C4-2B (cell line): ENCODE measurements around the gene TSR3.

Source experiments
- ZFX ChIP-seq: fragments of 450-650 bp; IDR thresholded peaks from 2 replicates; pipeline ENCODE4 v1.6.1; 2017
- TF ChIP-seq, protein P1 (sequence below): fragments of 450-650 bp; conservative IDR thresholded peaks from 2 replicates; pipeline ENCODE4 v1.5.1; 2017; ENCODE audit warnings: mild to moderate bottlenecking

DNA sequence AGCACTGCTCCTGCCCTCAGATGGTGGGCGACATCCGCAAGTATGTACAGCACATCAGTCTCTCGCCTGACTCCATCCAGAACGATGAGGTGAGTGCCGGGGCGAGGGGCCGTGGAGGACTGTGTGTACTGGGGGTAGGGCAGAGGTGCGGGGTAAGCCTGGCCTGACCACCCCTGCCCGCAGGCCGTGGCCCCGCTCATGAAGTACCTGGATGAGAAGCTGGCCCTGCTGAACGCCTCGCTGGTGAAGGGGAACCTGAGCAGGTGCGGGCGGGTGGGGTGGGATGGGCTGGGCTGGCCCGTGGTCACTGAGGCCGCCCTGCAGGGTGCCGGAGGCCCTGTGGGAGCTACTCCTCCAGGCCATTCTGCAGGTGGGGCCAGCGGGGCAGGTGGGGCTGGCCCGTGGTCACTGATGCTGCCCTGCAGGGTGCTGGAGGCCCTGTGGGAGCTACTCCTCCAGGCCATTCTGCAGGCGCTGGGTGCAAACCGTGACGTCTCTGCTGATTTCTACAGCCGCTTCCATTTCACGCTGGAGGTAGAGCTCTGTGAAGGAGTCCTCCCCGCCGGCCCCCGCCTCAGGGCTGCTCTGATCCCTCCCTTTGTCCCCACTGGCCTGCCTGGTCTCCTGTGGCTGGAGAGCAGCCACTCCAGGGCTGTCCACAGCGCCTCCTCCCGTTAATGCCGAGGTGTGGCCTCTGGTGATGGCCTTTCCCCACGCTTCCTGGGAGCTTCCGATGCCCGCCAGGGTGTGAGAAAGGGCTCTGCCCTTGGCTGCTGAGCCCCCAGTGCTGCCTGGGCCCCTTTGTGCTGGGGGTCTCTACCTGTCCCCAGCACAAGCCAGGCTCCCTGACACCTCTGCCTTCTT lies 5.0 kb downstream of the TSR3 start:
- TF ChIP-seq ZFX = no peak
- TF ChIP-seq, protein P1, sequence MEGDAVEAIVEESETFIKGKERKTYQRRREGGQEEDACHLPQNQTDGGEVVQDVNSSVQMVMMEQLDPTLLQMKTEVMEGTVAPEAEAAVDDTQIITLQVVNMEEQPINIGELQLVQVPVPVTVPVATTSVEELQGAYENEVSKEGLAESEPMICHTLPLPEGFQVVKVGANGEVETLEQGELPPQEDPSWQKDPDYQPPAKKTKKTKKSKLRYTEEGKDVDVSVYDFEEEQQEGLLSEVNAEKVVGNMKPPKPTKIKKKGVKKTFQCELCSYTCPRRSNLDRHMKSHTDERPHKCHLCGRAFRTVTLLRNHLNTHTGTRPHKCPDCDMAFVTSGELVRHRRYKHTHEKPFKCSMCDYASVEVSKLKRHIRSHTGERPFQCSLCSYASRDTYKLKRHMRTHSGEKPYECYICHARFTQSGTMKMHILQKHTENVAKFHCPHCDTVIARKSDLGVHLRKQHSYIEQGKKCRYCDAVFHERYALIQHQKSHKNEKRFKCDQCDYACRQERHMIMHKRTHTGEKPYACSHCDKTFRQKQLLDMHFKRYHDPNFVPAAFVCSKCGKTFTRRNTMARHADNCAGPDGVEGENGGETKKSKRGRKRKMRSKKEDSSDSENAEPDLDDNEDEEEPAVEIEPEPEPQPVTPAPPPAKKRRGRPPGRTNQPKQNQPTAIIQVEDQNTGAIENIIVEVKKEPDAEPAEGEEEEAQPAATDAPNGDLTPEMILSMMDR = no peak
